CD4-positive, alpha-beta T cell (primary cell): ENCODE measurements around the gene HABP2. TPM values are rescaled to one million over a fixed set of nuclear protein-coding genes. Genes with fewer than 3 reads are reported as not detected.

Experiments
- ATAC-seq: fragments of 200-7000 bp; cut with Tn5 transposase; one replicate; pipeline ENCODE4 v1.10.0; 2022; ENCODE audit warnings: mild to moderate bottlenecking; ENCODE audit not compliant: poor library complexity
- CTCF ChIA-PET: fragments of 350-600 bp; sonication (Branson Sonifier 250); formaldehyde crosslinking; loops from one replicate; lab custom pipeline; 2021; ENCODE audit warnings: antibody characterized with exemption, inconsistent platforms; lab: Charles Lee
- POLR2A ChIA-PET: fragments of 350-600 bp; sonication (Branson Sonifier 250); formaldehyde crosslinking; loops from one replicate; lab custom pipeline; 2021; ENCODE audit warnings: antibody characterized with exemption, inconsistent platforms; lab: Charles Lee
- DNase-seq, 14 experiments: peaks; one replicate each; pipeline ENCODE4 v3.0.0-alpha.2; 2013 to 2020; ENCODE audit warnings: mixed read lengths in 2 of 14
- H3K27ac ChIP-seq, 2 donors: one replicate each; pipeline versions ENCODE4 v1.5.1 to v1.7.0; 2013; ENCODE audit warnings: low read length in 2 of 2, low read depth in 1 of 2, mild to moderate bottlenecking in 1 of 2
- H3K27me3 ChIP-seq, 2 experiments: 1 replicate in 1 of 2; 2 replicates in 1 of 2; pipeline versions ENCODE4 v1.6.1 to v1.7.0; 2013; ENCODE audit warnings: low read length in 2 of 2, control low read depth in 1 of 2, mild to moderate bottlenecking in 1 of 2, moderate library complexity in 1 of 2; ENCODE audit not compliant: insufficient read depth in 2 of 2, control insufficient read depth in 1 of 2
- H3K36me3 ChIP-seq: one replicate; pipeline ENCODE4 v1.6.1; 2013; ENCODE audit warnings: low read length, control low read depth; ENCODE audit not compliant: insufficient read depth
- H3K4me1 ChIP-seq: one replicate; pipeline ENCODE4 v1.6.1; 2013; ENCODE audit warnings: low read length, control low read depth; ENCODE audit not compliant: insufficient read depth
- H3K4me3 ChIP-seq: one replicate; pipeline ENCODE4 v1.5.1; 2013; ENCODE audit warnings: mild to moderate bottlenecking, low read length, moderate library complexity
- H3K9me3 ChIP-seq, 2 experiments: 1 replicate in 1 of 2; 2 replicates in 1 of 2; pipeline versions ENCODE4 v1.6.1 to v1.7.0; 2013; ENCODE audit warnings: low read length in 2 of 2, mild to moderate bottlenecking in 2 of 2, control low read depth in 1 of 2, moderate library complexity in 1 of 2; ENCODE audit not compliant: control insufficient read depth in 1 of 2, insufficient read depth in 1 of 2
- H3K27ac Mint-ChIP-seq: one replicate; pipeline ENCODE4 v1.8.0; 2020; ENCODE audit warnings: mixed read lengths
- H3K27me3 Mint-ChIP-seq: one replicate; pipeline ENCODE4 v1.8.0; 2021; ENCODE audit warnings: mixed read lengths
- H3K36me3 Mint-ChIP-seq: one replicate; pipeline ENCODE4 v1.8.0; 2021; ENCODE audit warnings: low read depth, mixed read lengths
- H3K4me1 Mint-ChIP-seq: one replicate; pipeline ENCODE4 v1.8.0; 2021; ENCODE audit warnings: low read depth, mixed read lengths
- H3K4me3 Mint-ChIP-seq: one replicate; pipeline ENCODE4 v1.8.0; 2020; ENCODE audit warnings: mild to moderate bottlenecking, mixed read lengths
- H3K9me3 Mint-ChIP-seq: one replicate; pipeline ENCODE4 v1.8.0; 2020; ENCODE audit warnings: mixed read lengths
- CTCF ChIP-seq: fragments of 200-600 bp; IDR thresholded peaks from one replicate; pipeline ENCODE4 v1.8.0; 2022; ENCODE audit warnings: antibody characterized with exemption, mild to moderate bottlenecking
- intact Hi-C, 2 experiments: fragments of 100-400 bp; cut with DNase I in 1 of 2; cut with micrococcal nuclease in 1 of 2; formaldehyde crosslinking; loops; one replicate each; pipeline versions ENCODE4 v1.15.1 to v1.9.0; 2023 to 2025; cut with DNase I, micrococcal nuclease
- total RNA-seq, 174 experiments: library from RNA in 2 of 174; stranded (reverse) in 2 of 174; gene quantifications; one replicate each; pipeline ENCODE4 v1.2.3 and lab custom pipeline; 2021 to 2026

The HABP2 gene
- total RNA-seq, 2 experiments from 2014 or later, result not detected

GRCh38 chr10:113547426-113547825 is 5.4 kb upstream of the HABP2 start:
- no peaks in the 10 kb centered on the region for H3K36me3 ChIP-seq
- no peaks in the 10 kb centered on the region for H3K4me1 Mint-ChIP-seq
- ATAC-seq (no peak), DNase-seq (no peak)
- POLR2A ChIA-PET, result no interaction called here
- peaks cover 23% of the 10 kb centered on the region for H3K27me3 Mint-ChIP-seq
- no peak for TF ChIP-seq CTCF
- H3K36me3 Mint-ChIP-seq, result no peaks in the 10 kb centered on the region
- no peak overlapping the region for H3K27ac ChIP-seq
- no peak overlapping the region for H3K4me3 Mint-ChIP-seq
- CTCF ChIA-PET, result interaction anchor here (1.2 kb wide), 1 partner anchor 16 kb away, joined by 4 read pairs; no protein-coding TSS in a partner anchor
- no peak overlapping the region for H3K27ac Mint-ChIP-seq
- H3K4me1 ChIP-seq, result no peaks in the 10 kb centered on the region
- no peaks in the 10 kb centered on the region for H3K27me3 ChIP-seq
- intact Hi-C loops, result no loop called here
- H3K4me3 ChIP-seq, result no peak overlapping the region
- H3K9me3 Mint-ChIP-seq, result no peaks in the 10 kb centered on the region
- no peaks in the 10 kb centered on the region for H3K9me3 ChIP-seq

- POLR2A ChIA-PET, result no interaction called here
Measured at GRCh38 chr10:113549856-113550255, 3.0 kb upstream of the HABP2 start.

GRCh38 chr10:113550365-113550764 is 2.5 kb upstream of the HABP2 start:
- H3K4me1 Mint-ChIP-seq, result no peaks in the 10 kb centered on the region
- no peaks in the 10 kb centered on the region for H3K9me3 Mint-ChIP-seq
- peaks cover 29% of the 10 kb centered on the region for H3K27me3 Mint-ChIP-seq
- Histone ChIP-seq H3K27ac (no peak overlapping the region), H3K9me3 (no peaks in the 10 kb centered on the region), H3K4me1 (no peaks in the 10 kb centered on the region), H3K4me3 (no peak overlapping the region), H3K27me3 (no peaks in the 10 kb centered on the region), H3K36me3 (no peaks in the 10 kb centered on the region)
- ChIA-PET CTCF (no interaction called here), POLR2A (no interaction called here)
- H3K4me3 Mint-ChIP-seq, result no peak overlapping the region
- TF ChIP-seq CTCF, result no peak
- no peak overlapping the region for H3K27ac Mint-ChIP-seq
- ATAC-seq, result no peak
- intact Hi-C loops, result no loop called here
- DNase-seq, result no peak
- H3K36me3 Mint-ChIP-seq, result no peaks in the 10 kb centered on the region

More at GRCh38 chr10:113549856-113550255, 3.0 kb upstream of the HABP2 start:
- DNase-seq (no peak), ATAC-seq (no peak)
- Mint-ChIP-seq H3K4me1 (no peaks in the 10 kb centered on the region), H3K36me3 (no peaks in the 10 kb centered on the region), H3K27me3 (peaks cover 27% of the 10 kb centered on the region), H3K4me3 (no peak overlapping the region), H3K27ac (no peak overlapping the region), H3K9me3 (no peaks in the 10 kb centered on the region)
- Histone ChIP-seq H3K9me3 (no peaks in the 10 kb centered on the region), H3K4me3 (no peak overlapping the region), H3K27me3 (no peaks in the 10 kb centered on the region), H3K4me1 (no peaks in the 10 kb centered on the region), H3K36me3 (no peaks in the 10 kb centered on the region), H3K27ac (no peak overlapping the region)
- intact Hi-C loops, result no loop called here
- TF ChIP-seq CTCF, result no peak
- CTCF ChIA-PET, result no interaction called here
